ENCODE results near the gene DNASE1L2.
"Not testable (repeated sequence)": the region's sequence is repeated elsewhere in the genome, so short reads cannot be mapped to it uniquely, and the experiment has no call there.

DNA sequence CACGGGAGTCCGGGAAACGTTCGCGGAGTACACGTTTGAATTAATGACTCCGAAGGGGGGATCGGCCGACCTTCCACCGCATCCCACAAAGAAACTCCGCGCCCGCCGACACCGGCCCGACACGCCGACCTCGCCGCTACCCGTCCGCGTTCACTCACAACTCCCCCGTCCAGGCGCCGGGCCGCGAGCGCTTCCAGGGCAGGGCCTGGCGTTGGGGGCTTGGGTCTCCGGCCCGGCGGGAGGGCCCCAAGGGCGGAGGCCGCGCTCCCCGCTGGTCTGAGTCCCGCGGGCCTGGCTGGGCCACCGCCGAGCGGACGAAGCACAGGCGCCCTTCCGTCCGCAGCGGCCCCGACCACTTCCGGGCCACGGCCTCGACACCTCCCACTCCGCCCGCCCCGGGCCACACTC lies 31.3 kb downstream of the DNASE1L2 start:
- not testable (repeated sequence) for TF ChIP-seq CEBPB (IDR thresholded peaks at IDR 0.05; ENCODE audit: low read depth); CTCF (IDR thresholded peaks at IDR 0.05 in 2 of 3, conservative IDR thresholded peaks at IDR 0.05 in 1 of 3; ENCODE audit: borderline replicate concordance in 1 of 3, insufficient read depth in 1 of 3, low read depth in 2 of 3, low read length in 2 of 3); EZH2phosphoT487 (IDR thresholded peaks at IDR 0.05; ENCODE audit: borderline replicate concordance)
- TF ChIP-seq, protein P1, sequence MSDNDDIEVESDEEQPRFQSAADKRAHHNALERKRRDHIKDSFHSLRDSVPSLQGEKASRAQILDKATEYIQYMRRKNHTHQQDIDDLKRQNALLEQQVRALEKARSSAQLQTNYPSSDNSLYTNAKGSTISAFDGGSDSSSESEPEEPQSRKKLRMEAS (IDR thresholded peaks at IDR 0.05): not testable (repeated sequence)

All from HCT116 (cell line).